Measurements from ENCODE around the gene BIRC6.

The BIRC6 gene

GRCh38 chr2:32418778-32419177 lies 62.0 kb downstream of the BIRC6 start:
- TF ChIP-seq CTCF (conservative IDR thresholded peaks at IDR 0.05; ENCODE audit: low read depth, low read length), result no peak
- Histone ChIP-seq H3K79me2 (ENCODE audit: insufficient read depth, low read depth) (peaks cover 54% of the 10 kb centered on the region; the same call in 1 of the 2 replicates), H3K4me2 (no peak overlapping the region), H3K36me3 (ENCODE audit: insufficient read depth) (no peaks in the 10 kb centered on the region), H3K27ac (no peak overlapping the region), H3K27me3 (ENCODE audit: insufficient read depth, low read depth) (no peaks in the 10 kb centered on the region), H4K20me1 (ENCODE audit: insufficient read depth) (peaks cover 2% of the 10 kb centered on the region; the same call in 1 of the 2 replicates), H3K9ac (no peak overlapping the region), H2AFZ (ENCODE audit: low read depth) (no peak overlapping the region), H3K4me1 (ENCODE audit: low read depth, poor library complexity, severe bottlenecking) (peaks cover 23% of the 10 kb centered on the region), H3K4me3 (IDR thresholded peaks at IDR 0.05; ENCODE audit: insufficient read depth, low read depth, low read length) (no peak overlapping the region)

- Histone ChIP-seq H3K79me2 (ENCODE audit: insufficient read depth, low read depth) (peaks cover 84% of the 10 kb centered on the region), H3K9ac (no peak overlapping the region), H3K4me1 (ENCODE audit: low read depth, poor library complexity, severe bottlenecking) (peaks cover 39% of the 10 kb centered on the region), H2AFZ (ENCODE audit: low read depth) (no peak overlapping the region), H3K27ac (no peak overlapping the region), H3K36me3 (ENCODE audit: insufficient read depth) (no peaks in the 10 kb centered on the region), H3K4me2 (no peak overlapping the region), H3K4me3 (IDR thresholded peaks at IDR 0.05; ENCODE audit: insufficient read depth, low read depth, low read length) (no peak overlapping the region), H3K27me3 (ENCODE audit: insufficient read depth, low read depth) (no peaks in the 10 kb centered on the region), H4K20me1 (ENCODE audit: insufficient read depth) (peaks cover 11% of the 10 kb centered on the region; the same call in 1 of the 2 replicates)
- TF ChIP-seq CTCF (conservative IDR thresholded peaks at IDR 0.05; ENCODE audit: low read depth, low read length), result no peak
Observed at GRCh38 chr2:32422133-32422532, 65.3 kb downstream of the BIRC6 start.

- TF ChIP-seq CTCF (conservative IDR thresholded peaks at IDR 0.05; ENCODE audit: low read depth, low read length), result no peak
- Histone ChIP-seq H3K27ac (no peak overlapping the region), H3K9ac (no peak overlapping the region), H3K4me2 (no peak overlapping the region), H3K4me1 (ENCODE audit: low read depth, poor library complexity, severe bottlenecking) (peaks cover 39% of the 10 kb centered on the region), H3K79me2 (ENCODE audit: insufficient read depth, low read depth) (peaks cover 85% of the 10 kb centered on the region), H3K36me3 (ENCODE audit: insufficient read depth) (0 out of 2 replicates have a peak, but pooled peaks cover under 1% of the 10 kb centered on the region), H4K20me1 (ENCODE audit: insufficient read depth) (peaks cover 9% of the 10 kb centered on the region; the same call in 1 of the 2 replicates), H2AFZ (ENCODE audit: low read depth) (no peak overlapping the region), H3K27me3 (ENCODE audit: insufficient read depth, low read depth) (no peaks in the 10 kb centered on the region), H3K4me3 (IDR thresholded peaks at IDR 0.05; ENCODE audit: insufficient read depth, low read depth, low read length) (no peak overlapping the region)
Observed at GRCh38 chr2:32423536-32423935, 66.7 kb downstream of the BIRC6 start.

GRCh38 chr2:32424739-32425138 lies 67.9 kb downstream of the BIRC6 start:
- Histone ChIP-seq H3K4me1 (ENCODE audit: low read depth, poor library complexity, severe bottlenecking) (peaks cover 39% of the 10 kb centered on the region), H2AFZ (ENCODE audit: low read depth) (no peak overlapping the region), H3K27ac (no peak overlapping the region), H3K4me3 (IDR thresholded peaks at IDR 0.05; ENCODE audit: insufficient read depth, low read depth, low read length) (no peak overlapping the region), H3K79me2 (ENCODE audit: insufficient read depth, low read depth) (peaks cover 91% of the 10 kb centered on the region), H3K4me2 (no peak overlapping the region), H3K27me3 (ENCODE audit: insufficient read depth, low read depth) (no peaks in the 10 kb centered on the region), H3K9ac (no peak overlapping the region), H4K20me1 (ENCODE audit: insufficient read depth) (peaks cover 9% of the 10 kb centered on the region; the same call in 1 of the 2 replicates), H3K36me3 (ENCODE audit: insufficient read depth) (0 out of 2 replicates have a peak, but pooled peaks cover 3% of the 10 kb centered on the region)
- no peak for TF ChIP-seq CTCF (conservative IDR thresholded peaks at IDR 0.05; ENCODE audit: low read depth, low read length)

Data from KMS-11 (cell line).